NT2/D1 (cell line): ENCODE data around the gene SLC6A12.

Source experiments
- DNase-seq: peaks from one replicate; pipeline ENCODE4 v3.0.0-alpha.2; 2011; ENCODE audit warnings: low read depth, low spot score
- H3K27me3 ChIP-seq: 2 replicates; pipeline ENCODE4 v1.6.0; 2011; ENCODE audit warnings: mild to moderate bottlenecking; ENCODE audit not compliant: insufficient read length, insufficient read depth
- H3K36me3 ChIP-seq: 2 replicates; pipeline ENCODE4 v1.6.1; 2011; ENCODE audit warnings: mild to moderate bottlenecking, low read length, mixed read lengths; ENCODE audit not compliant: insufficient read depth, insufficient read length
- H3K4me1 ChIP-seq: 2 replicates; pipeline ENCODE4 v1.5.1; 2011; ENCODE audit not compliant: insufficient read depth, insufficient read length
- H3K4me3 ChIP-seq: 2 replicates; pipeline ENCODE4 v1.5.1; 2011; ENCODE audit warnings: low read depth; ENCODE audit not compliant: insufficient read length
- H3K9ac ChIP-seq: 2 replicates; pipeline ENCODE4 v1.6.0; 2011; ENCODE audit warnings: low read depth; ENCODE audit not compliant: insufficient read length
- H3K9me3 ChIP-seq: 2 replicates; pipeline ENCODE4 v1.5.1; 2011; ENCODE audit warnings: mild to moderate bottlenecking, low read length; ENCODE audit not compliant: insufficient read depth
- SUZ12 ChIP-seq: IDR thresholded peaks from 2 replicates; pipeline ENCODE4 v1.6.1; 2011; ENCODE audit not compliant: insufficient read length, insufficient read depth; ENCODE audit errors: extremely low read depth
- YY1 ChIP-seq: IDR thresholded peaks from 2 replicates; pipeline ENCODE4 v1.6.1; 2011; ENCODE audit not compliant: insufficient read length, insufficient read depth
- ZNF274 ChIP-seq: IDR thresholded peaks from 2 replicates; pipeline ENCODE4 v1.6.1; 2011; ENCODE audit warnings: mild to moderate bottlenecking, low read depth, low read length

Gene SLC6A12

DNA sequence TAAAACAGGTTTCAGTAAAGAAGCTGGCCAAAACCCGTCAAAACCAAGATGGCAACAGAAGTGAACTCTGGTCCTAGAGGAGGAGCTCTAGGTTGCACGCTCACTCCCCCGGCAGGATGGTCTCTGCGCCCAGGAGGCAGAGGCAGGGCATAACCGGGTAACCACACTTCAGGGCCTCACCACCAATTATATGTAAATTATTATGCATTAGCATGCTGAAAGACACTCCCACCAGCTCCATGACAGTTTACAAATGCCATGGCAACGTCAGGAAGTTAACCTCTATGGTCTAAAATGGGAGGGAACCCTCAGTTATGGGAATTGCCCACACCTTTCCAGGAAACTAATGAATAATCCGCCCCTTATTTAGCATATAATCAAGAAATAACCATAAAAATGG lies 20.1 kb upstream of the SLC6A12 start:
- Histone ChIP-seq H3K4me3 (no peak overlapping the region), H3K36me3 (no peaks in the 10 kb centered on the region), H3K4me1 (peaks cover 23% of the 10 kb centered on the region), H3K9ac (no peak overlapping the region), H3K27me3 (no peaks in the 10 kb centered on the region), H3K9me3 (peaks cover 31% of the 10 kb centered on the region; the same call in 1 of the 2 replicates)
- DNase-seq = no peak
- TF ChIP-seq ZNF274 = no peak

DNA sequence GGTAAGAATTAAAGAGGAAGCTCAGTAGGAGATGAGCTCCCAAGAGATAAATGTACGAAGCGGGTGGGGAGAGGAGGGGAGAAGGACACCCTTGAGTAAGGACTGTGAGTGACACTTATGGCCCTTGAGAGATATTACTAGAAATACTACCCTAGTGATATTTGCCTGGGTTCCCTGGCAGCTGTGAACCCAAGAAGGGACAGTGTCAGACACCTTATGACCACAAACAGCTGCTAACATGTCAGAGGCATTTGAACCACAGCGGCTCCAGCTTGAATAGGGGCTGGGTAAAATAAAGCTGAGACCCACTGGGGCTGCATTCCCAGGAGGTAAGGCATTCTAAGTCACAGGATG lies 19.6 kb upstream of the SLC6A12 start:
- Histone ChIP-seq H3K4me3 (no peak overlapping the region), H3K27me3 (peaks cover 2% of the 10 kb centered on the region), H3K9ac (no peak overlapping the region), H3K36me3 (no peaks in the 10 kb centered on the region), H3K9me3 (peaks cover 29% of the 10 kb centered on the region; the same call in 1 of the 2 replicates), H3K4me1 (peaks cover 23% of the 10 kb centered on the region)
- no peak for DNase-seq
- TF ChIP-seq ZNF274 (no peak), YY1 (no peak), SUZ12 (no peak)

DNA sequence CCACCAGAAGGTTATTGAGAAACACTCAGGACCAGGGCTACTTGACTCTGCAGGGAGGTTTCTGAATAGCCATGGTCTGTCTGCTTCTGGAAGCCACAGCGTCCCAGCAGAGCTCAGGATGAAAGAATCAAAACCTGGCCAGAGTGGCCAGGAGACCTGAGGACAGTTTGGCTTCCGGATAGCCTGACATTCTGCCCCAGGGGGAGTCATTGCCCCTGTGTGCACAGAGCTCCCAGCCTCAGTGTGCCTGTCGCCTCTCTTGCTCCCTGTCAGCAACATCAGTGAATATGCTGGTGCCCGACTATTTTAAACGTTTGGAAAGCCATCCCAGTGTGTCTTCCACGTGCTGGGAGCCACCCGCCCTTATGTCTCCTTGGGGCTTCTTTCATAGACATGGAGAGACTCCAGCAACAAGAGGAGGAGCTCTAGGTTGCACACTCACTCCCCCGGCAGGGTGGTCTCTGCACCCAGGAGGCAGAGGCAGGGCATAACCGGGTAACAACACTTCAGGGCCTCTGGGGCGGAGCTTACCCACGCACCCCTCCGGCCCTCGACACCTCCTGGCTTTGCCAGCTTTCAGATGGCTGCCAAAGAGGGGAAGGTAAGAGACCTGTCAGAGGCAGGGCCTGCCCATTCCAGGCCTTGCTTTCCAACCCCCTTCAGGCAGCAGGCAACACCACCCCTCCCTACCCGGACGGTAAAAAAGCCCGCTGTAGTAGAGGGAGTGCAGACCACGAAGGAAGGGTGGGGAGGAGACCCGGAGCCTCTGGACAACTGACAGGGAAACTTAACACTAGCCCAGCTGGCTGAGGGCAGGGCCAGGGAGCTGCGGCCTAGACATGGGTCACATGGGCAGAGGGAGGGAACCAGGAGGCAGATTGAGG lies 19.0 kb upstream of the SLC6A12 start:
- Histone ChIP-seq H3K4me3 (no peak overlapping the region), H3K27me3 (peaks cover 3% of the 10 kb centered on the region), H3K9ac (no peak overlapping the region), H3K4me1 (peaks cover 23% of the 10 kb centered on the region), H3K9me3 (peaks cover 28% of the 10 kb centered on the region; the same call in 1 of the 2 replicates), H3K36me3 (no peaks in the 10 kb centered on the region)
- TF ChIP-seq YY1 (no peak), ZNF274 (no peak), SUZ12 (no peak)
- no peak for DNase-seq

DNA sequence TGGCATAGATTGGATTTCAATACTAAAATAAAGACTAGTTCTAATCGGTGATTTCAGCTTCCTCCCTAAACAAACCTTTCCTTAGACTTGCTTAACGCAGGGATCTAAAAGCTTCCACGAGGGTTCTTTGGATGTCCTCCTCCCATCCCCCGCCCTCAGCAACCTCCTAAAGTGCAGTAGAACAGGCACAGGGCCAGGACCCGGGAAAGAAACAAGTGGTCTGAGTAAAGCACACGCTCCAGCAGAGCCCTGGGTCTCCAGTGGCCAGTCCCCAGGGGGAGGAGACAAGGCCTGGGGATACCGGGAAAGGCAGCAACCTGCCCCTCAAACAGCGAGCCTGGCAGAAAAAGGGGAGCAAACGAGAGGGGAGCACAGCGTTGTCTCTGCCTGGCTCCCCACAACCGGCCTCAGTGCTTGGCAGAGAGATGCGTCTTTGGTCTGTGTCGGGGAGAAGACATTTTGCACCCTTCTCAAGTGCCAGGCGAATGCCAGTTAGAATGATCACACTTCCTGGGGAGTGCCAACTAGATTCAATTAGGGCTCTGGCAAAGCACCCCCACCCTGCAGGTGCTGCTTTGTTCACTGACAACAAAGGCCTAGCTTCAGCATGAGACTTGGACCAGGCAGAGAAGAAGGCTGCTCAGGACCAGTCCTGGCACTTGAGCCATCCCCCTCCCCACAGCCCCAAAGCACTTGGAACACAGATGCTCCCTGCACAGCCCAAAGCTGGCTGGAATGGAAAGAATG lies 17.1 kb upstream of the SLC6A12 start:
- H3K27me3 ChIP-seq = peaks cover 3% of the 10 kb centered on the region
- peaks cover 9% of the 10 kb centered on the region; the same call in 1 of the 2 replicates for H3K9me3 ChIP-seq
- no peak for DNase-seq
- no peaks in the 10 kb centered on the region for H3K36me3 ChIP-seq
- peaks cover 23% of the 10 kb centered on the region for H3K4me1 ChIP-seq
- no peak overlapping the region for H3K9ac ChIP-seq
- no peak for TF ChIP-seq YY1
- TF ChIP-seq ZNF274 = no peak
- TF ChIP-seq SUZ12 = no peak
- H3K4me3 ChIP-seq = no peak overlapping the region

DNA sequence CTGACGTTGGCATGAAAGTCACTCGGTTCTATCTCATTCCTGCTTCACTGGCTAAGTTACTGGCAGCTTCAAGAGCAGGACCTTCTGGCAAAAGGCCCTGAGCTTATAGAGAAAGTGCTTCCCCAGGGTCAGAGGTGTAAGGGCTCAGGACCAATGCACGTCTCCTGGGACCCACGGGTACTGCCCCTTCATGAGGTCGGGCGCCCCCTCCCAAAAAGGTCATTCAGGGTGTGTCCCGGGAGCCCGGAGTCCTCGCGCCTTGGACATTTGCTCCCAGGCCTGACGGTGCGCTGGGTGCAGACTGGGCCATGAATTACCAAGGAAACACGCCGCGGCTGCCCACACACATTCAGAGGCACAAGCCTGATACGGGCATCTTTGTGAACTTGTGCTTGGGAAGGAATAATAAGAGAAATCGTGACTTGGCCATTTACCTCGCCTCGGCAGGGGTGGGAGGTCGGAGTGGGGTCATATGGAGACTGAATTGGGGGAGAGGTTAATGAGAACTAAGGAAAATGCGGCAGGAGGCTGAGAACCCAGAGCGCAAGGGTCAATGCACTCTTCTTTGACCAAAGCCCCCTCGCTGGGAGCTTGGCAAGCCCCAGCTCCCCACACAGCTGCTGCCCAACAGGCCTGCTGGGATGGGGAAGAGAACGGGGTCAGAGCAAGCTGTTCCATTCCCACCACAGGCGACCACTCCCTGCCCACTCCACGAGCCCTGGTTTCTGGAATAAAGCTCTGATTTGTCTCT lies 15.7 kb upstream of the SLC6A12 start:
- Histone ChIP-seq H3K9me3 (no peaks in the 10 kb centered on the region), H3K27me3 (peaks cover 3% of the 10 kb centered on the region), H3K4me1 (peaks cover 23% of the 10 kb centered on the region), H3K4me3 (no peak overlapping the region), H3K36me3 (no peaks in the 10 kb centered on the region), H3K9ac (no peak overlapping the region)
- no peak for DNase-seq
- TF ChIP-seq SUZ12 (no peak), YY1 (no peak), ZNF274 (no peak)

DNA sequence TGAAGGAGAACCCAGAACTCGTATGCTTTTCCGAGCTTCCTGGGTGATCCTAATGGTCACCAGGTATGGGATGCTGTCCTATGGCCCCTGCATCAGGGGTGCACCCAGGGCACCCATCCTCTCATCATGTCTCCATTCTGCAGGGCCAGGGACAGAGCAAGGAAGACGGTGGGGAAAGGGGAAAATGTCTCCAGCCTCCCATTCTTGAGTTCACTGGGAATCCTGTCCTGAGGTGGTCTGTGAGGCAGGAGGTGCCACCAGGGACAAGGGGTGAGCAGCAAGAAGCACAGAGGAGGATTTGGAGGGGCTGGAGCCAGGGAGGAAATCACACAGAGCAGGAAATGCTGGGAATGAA lies 14.9 kb upstream of the SLC6A12 start:
- DNase-seq = no peak

More for the DNA sequence above, 14.9 kb upstream of the SLC6A12 start:
- Histone ChIP-seq H3K4me1 (peaks cover 23% of the 10 kb centered on the region), H3K36me3 (no peaks in the 10 kb centered on the region), H3K9me3 (no peaks in the 10 kb centered on the region), H3K27me3 (peaks cover 3% of the 10 kb centered on the region), H3K9ac (no peak overlapping the region), H3K4me3 (no peak overlapping the region)
- TF ChIP-seq SUZ12 (no peak), YY1 (no peak), ZNF274 (no peak)
